CD8-positive, alpha-beta memory T cell (primary cell): Measurements from ENCODE around the gene RASA4. TPM values are rescaled to one million over a fixed set of nuclear protein-coding genes. Genes with fewer than 3 reads are reported as not detected.
"Not testable (repeated sequence)": the region's sequence is repeated elsewhere in the genome, so short reads cannot be mapped to it uniquely, and the experiment has no call there.

Experiments used
- CTCF ChIA-PET: fragments of 350-600 bp; sonication (Branson Sonifier 250); formaldehyde crosslinking; loops from one replicate; lab custom pipeline; 2021; ENCODE audit warnings: antibody characterized with exemption; lab: Charles Lee
- POLR2A ChIA-PET: fragments of 350-600 bp; sonication (Branson Sonifier 250); formaldehyde crosslinking; loops from one replicate; lab custom pipeline; 2021; ENCODE audit warnings: antibody characterized with exemption; lab: Charles Lee
- DNase-seq, 5 donors: peaks; one replicate each; pipeline versions ENCODE4 v3.0.0 to v3.0.0-alpha.2; 2020 to 2022; ENCODE audit warnings: mixed read lengths in 1 of 5
- H3K27ac ChIP-seq: one replicate; pipeline ENCODE4 v1.7.0; 2013; ENCODE audit warnings: low read depth, mild to moderate bottlenecking, low read length, moderate library complexity
- H3K27me3 ChIP-seq: 2 replicates; pipeline ENCODE4 v1.7.0; 2013; ENCODE audit warnings: low read length, mild to moderate bottlenecking; ENCODE audit not compliant: insufficient read depth, poor library complexity, severe bottlenecking
- H3K36me3 ChIP-seq: 2 replicates; pipeline ENCODE4 v1.7.0; 2013; ENCODE audit warnings: mild to moderate bottlenecking, low read length, moderate library complexity; ENCODE audit not compliant: insufficient read depth
- H3K4me1 ChIP-seq: 2 replicates; pipeline ENCODE4 v1.7.0; 2013; ENCODE audit warnings: mild to moderate bottlenecking, low read length, moderate library complexity; ENCODE audit not compliant: insufficient read depth
- H3K4me3 ChIP-seq: 2 replicates; pipeline ENCODE4 v1.7.0; 2013; ENCODE audit warnings: mild to moderate bottlenecking, low read length
- H3K9me3 ChIP-seq: 2 replicates; pipeline ENCODE4 v1.7.0; 2013; ENCODE audit warnings: mild to moderate bottlenecking, low read length
- H3K27ac Mint-ChIP-seq, 8 donors: one replicate each; pipeline ENCODE4 v1.8.0; 2020 to 2021; ENCODE audit warnings: mixed read lengths in 8 of 8, mild to moderate bottlenecking in 6 of 8, inconsistent platforms in 3 of 8, moderate library complexity in 3 of 8
- H3K27me3 Mint-ChIP-seq, 2 donors: one replicate each; pipeline ENCODE4 v1.8.0; 2020 to 2021; ENCODE audit warnings: mixed read lengths in 2 of 2, mild to moderate bottlenecking in 1 of 2, moderate library complexity in 1 of 2
- H3K36me3 Mint-ChIP-seq, 3 donors: one replicate each; pipeline ENCODE4 v1.8.0; 2020 to 2021; ENCODE audit warnings: mixed read lengths in 3 of 3, inconsistent platforms in 1 of 3, mild to moderate bottlenecking in 1 of 3
- H3K4me1 Mint-ChIP-seq, 3 donors: one replicate each; pipeline ENCODE4 v1.8.0; 2020 to 2021; ENCODE audit warnings: mixed read lengths in 3 of 3, inconsistent platforms in 1 of 3, mild to moderate bottlenecking in 1 of 3
- H3K4me3 Mint-ChIP-seq, 7 donors: one replicate each; pipeline ENCODE4 v1.8.0; 2020 to 2021; ENCODE audit warnings: mixed read lengths in 7 of 7, mild to moderate bottlenecking in 6 of 7, moderate library complexity in 4 of 7, inconsistent platforms in 2 of 7
- H3K9me3 Mint-ChIP-seq, 5 donors: one replicate each; pipeline ENCODE4 v1.8.0; 2020 to 2022; ENCODE audit warnings: mixed read lengths in 5 of 5, mild to moderate bottlenecking in 3 of 5, moderate library complexity in 2 of 5, inconsistent platforms in 1 of 5
- polyA plus RNA-seq: library from polyadenylated mRNA; unstranded; fragments of 300-500 nt; fragmentation: Illumina TruSeq; gene quantifications from one replicate; pipeline ENCODE4 v1.2.3, GENCODE V29; 2021
- total RNA-seq, 2 experiments: library from RNA; stranded (reverse); gene quantifications; one replicate each; pipeline ENCODE4 v1.2.3, GENCODE V29; 2021

RASA4 gene
- total RNA-seq (10 to 100 TPM; 42.6 to 44.2 TPM), polyA plus RNA-seq (18.0 TPM)

DNA sequence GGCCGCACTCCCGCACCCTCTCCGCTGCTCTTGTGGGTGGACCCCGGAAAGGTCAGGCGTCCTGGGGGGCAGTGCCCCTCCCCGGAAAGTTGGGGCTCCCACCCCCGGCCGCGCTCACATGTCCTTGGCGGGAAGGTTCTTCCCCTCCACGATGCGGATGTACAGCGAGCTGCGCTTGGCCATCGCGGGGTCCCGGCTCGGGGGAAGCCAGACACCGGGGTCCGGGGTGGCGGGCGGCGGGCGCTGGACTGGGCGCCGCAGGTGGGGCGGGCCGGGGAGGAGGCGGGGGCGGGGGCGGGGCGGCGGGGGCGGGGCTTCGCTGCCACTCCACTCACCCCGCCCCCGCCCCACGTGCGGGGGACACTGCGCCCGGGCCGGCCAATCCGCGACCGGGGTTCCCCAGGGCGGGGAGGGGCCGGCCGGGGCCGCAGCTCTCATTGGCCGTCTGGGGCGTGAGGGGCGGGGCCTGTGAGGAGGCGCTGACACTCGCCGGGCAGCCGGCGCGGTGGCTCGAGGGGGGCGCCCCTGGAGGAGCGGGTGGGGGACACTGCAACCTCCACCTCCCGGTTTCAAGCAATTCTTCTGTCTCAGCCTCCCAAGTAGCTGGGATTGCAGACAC is at the start of gene RASA4:
RASA4 (minus strand) TSS at position 250 of the 619 bp plus-strand sequence; CDS start at position 183, 67 bp downstream.
- peak; percentile 26 to 65 (median 37) for DNase-seq
- POLR2A ChIA-PET, H3K9me3 ChIP-seq, H3K4me1 ChIP-seq, H3K36me3 Mint-ChIP-seq, H3K36me3 ChIP-seq, H3K27ac Mint-ChIP-seq, H3K27me3 Mint-ChIP-seq, H3K27me3 ChIP-seq, H3K4me1 Mint-ChIP-seq, CTCF ChIA-PET, H3K4me3 ChIP-seq, H3K27ac ChIP-seq, H3K9me3 Mint-ChIP-seq: not testable (repeated sequence)
- peak within 1 kb of the TSS in 4 of 7 donors; percentile 37 to 86 (median 54) for H3K4me3 Mint-ChIP-seq

GRCh38 chr7:102664765-102665164 is 48.2 kb upstream of the RASA4 start:
- H3K9me3 Mint-ChIP-seq, H3K4me3 Mint-ChIP-seq: not testable (repeated sequence)

GRCh38 chr7:102649924-102650323 is 33.4 kb upstream of the RASA4 start, which contains the start of gene SPDYE2B:
TSS of gene SPDYE2B (plus strand) at chr7:102650319. CDS start at chr7:102652349, 2,030 bp downstream.
- CTCF ChIA-PET, H3K36me3 ChIP-seq, H3K27me3 ChIP-seq, DNase-seq, H3K36me3 Mint-ChIP-seq, H3K4me3 Mint-ChIP-seq, H3K4me3 ChIP-seq, H3K4me1 ChIP-seq, H3K27me3 Mint-ChIP-seq, H3K9me3 ChIP-seq, POLR2A ChIA-PET, H3K9me3 Mint-ChIP-seq, H3K4me1 Mint-ChIP-seq, H3K27ac Mint-ChIP-seq, H3K27ac ChIP-seq: not testable (repeated sequence)

More at GRCh38 chr7:102664765-102665164, 48.2 kb upstream of the RASA4 start:
- H3K27ac Mint-ChIP-seq, CTCF ChIA-PET, H3K36me3 Mint-ChIP-seq, H3K27me3 ChIP-seq, H3K4me3 ChIP-seq, H3K27me3 Mint-ChIP-seq, H3K27ac ChIP-seq, H3K4me1 Mint-ChIP-seq, H3K36me3 ChIP-seq, POLR2A ChIA-PET, H3K4me1 ChIP-seq, H3K9me3 ChIP-seq, DNase-seq: not testable (repeated sequence)

DNA sequence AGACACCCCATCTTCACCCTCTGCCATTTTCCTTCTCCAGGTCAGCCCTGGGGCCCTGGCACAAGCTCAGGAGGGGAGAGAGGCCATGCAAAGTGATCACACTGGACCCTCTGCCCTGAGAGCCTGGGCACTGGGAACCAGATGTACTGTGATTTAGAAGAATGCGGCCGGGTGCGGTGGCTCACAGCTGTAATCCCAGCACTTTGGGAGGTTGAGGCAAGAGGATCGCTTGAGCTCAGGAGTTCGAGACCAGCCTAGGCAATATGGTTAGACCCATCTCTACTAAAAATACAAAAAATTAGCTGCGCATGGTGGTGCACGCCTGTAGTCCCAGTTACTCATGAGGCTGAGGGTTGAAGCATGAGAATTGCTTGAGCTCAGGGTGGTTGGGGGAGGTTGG is 31.3 kb upstream of the RASA4 start:
- H3K27ac ChIP-seq, H3K4me1 Mint-ChIP-seq, H3K4me1 ChIP-seq, H3K9me3 ChIP-seq, POLR2A ChIA-PET, H3K9me3 Mint-ChIP-seq, H3K36me3 ChIP-seq, H3K27me3 Mint-ChIP-seq, H3K36me3 Mint-ChIP-seq, H3K4me3 Mint-ChIP-seq, H3K4me3 ChIP-seq, H3K27ac Mint-ChIP-seq, CTCF ChIA-PET, H3K27me3 ChIP-seq: not testable (repeated sequence)
- DNase-seq = peak in 1 of 5 donors; percentile 29

GRCh38 chr7:102643404-102643803 is 26.8 kb upstream of the RASA4 start:
- H3K4me3 Mint-ChIP-seq, H3K4me1 Mint-ChIP-seq, DNase-seq, H3K4me3 ChIP-seq, CTCF ChIA-PET, H3K27me3 ChIP-seq, H3K36me3 Mint-ChIP-seq, POLR2A ChIA-PET, H3K9me3 Mint-ChIP-seq, H3K9me3 ChIP-seq, H3K27ac ChIP-seq, H3K27ac Mint-ChIP-seq, H3K4me1 ChIP-seq, H3K27me3 Mint-ChIP-seq, H3K36me3 ChIP-seq: not testable (repeated sequence)

GRCh38 chr7:102642691-102643090 is 26.1 kb upstream of the RASA4 start, which contains the start of gene UPK3BL1:
TSS of gene UPK3BL1 (minus strand) at chr7:102642791. CDS start at chr7:102642741, 50 bp downstream.
- H3K27ac Mint-ChIP-seq, H3K4me1 Mint-ChIP-seq, H3K27me3 Mint-ChIP-seq, H3K27me3 ChIP-seq, H3K4me3 ChIP-seq, H3K4me1 ChIP-seq, H3K27ac ChIP-seq, H3K9me3 ChIP-seq, H3K4me3 Mint-ChIP-seq, H3K36me3 Mint-ChIP-seq, POLR2A ChIA-PET, H3K9me3 Mint-ChIP-seq, H3K36me3 ChIP-seq, CTCF ChIA-PET, DNase-seq: not testable (repeated sequence)

DNA sequence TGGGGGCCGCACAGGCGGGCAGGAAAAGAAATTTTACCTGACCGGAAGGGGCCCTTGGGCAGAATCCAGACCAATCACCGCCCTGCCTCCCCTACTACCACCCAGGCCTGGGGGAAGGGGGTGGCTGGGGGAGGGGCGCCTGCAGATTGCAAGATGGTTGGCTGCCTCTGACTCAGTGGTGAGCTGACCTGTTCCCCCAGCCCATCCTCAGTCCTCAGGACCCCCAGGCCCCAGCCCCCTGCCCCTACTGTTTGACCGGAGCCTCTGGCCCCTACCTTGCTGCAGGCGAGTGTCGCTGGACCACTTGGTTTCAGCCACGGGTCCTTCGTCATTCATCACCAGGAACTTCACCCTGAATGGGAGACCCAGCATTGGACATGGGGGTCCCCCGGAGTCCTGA is 22.3 kb upstream of the RASA4 start:
- DNase-seq = peak in 1 of 5 donors; percentile 37
- POLR2A ChIA-PET = not testable (repeated sequence)

GRCh38 chr7:102636956-102637355 is 20.4 kb upstream of the RASA4 start:
- H3K27me3 ChIP-seq, H3K36me3 Mint-ChIP-seq, H3K4me3 ChIP-seq, H3K36me3 ChIP-seq, H3K4me1 ChIP-seq, H3K27ac ChIP-seq, H3K4me1 Mint-ChIP-seq, H3K9me3 Mint-ChIP-seq, H3K27ac Mint-ChIP-seq, H3K4me3 Mint-ChIP-seq, H3K9me3 ChIP-seq, CTCF ChIA-PET, POLR2A ChIA-PET, H3K27me3 Mint-ChIP-seq: not testable (repeated sequence)
- peak in 1 of 5 donors; percentile 26 for DNase-seq

More for the DNA sequence above, 22.3 kb upstream of the RASA4 start:
- H3K9me3 Mint-ChIP-seq, H3K4me3 ChIP-seq, CTCF ChIA-PET, H3K4me1 ChIP-seq, H3K9me3 ChIP-seq, H3K36me3 ChIP-seq, H3K36me3 Mint-ChIP-seq, H3K27me3 Mint-ChIP-seq, H3K4me3 Mint-ChIP-seq, H3K27ac ChIP-seq, H3K27me3 ChIP-seq, H3K4me1 Mint-ChIP-seq, H3K27ac Mint-ChIP-seq: not testable (repeated sequence)

GRCh38 chr7:102635354-102635753 is 18.8 kb upstream of the RASA4 start:
- H3K4me1 ChIP-seq, H3K4me1 Mint-ChIP-seq, DNase-seq, H3K4me3 Mint-ChIP-seq, H3K27ac Mint-ChIP-seq, H3K36me3 ChIP-seq, H3K27ac ChIP-seq, H3K27me3 ChIP-seq, POLR2A ChIA-PET, H3K4me3 ChIP-seq, H3K36me3 Mint-ChIP-seq, CTCF ChIA-PET, H3K9me3 ChIP-seq, H3K27me3 Mint-ChIP-seq, H3K9me3 Mint-ChIP-seq: not testable (repeated sequence)
